CD4-positive, alpha-beta T cell treated with Interleukin-6 at 100 ng/mL for 8 hours (primary cell): ENCODE data around the gene KPNB1.
A peak's percentile ranks its signal among the peaks of the same experiment; 100 is the strongest.
"Not testable (repeated sequence)": the region's sequence is repeated elsewhere in the genome, so short reads cannot be mapped to it uniquely, and the experiment has no call there.

Experiments used
- DNase-seq: peaks from one replicate; pipeline ENCODE4 v3.0.0-alpha.2; 2020; ENCODE audit warnings: mixed read lengths, low spot score

Gene KPNB1

GRCh38 chr17:47676510-47677165 is 26.9 kb downstream of the KPNB1 start:
- no peak for DNase-seq

GRCh38 chr17:47678196-47678595 is 28.5 kb downstream of the KPNB1 start:
- no peak for DNase-seq

- DNase-seq: no peak
Measured at GRCh38 chr17:47682138-47682537, 32.4 kb downstream of the KPNB1 start.

GRCh38 chr17:47682727-47683126 is 33.0 kb downstream of the KPNB1 start:
- DNase-seq: not testable (repeated sequence)

GRCh38 chr17:47684025-47684424 is 34.3 kb downstream of the KPNB1 start:
- DNase-seq: no peak

- DNase-seq: no peak
Measured at GRCh38 chr17:47684535-47685193, 34.9 kb downstream of the KPNB1 start.

GRCh38 chr17:47685556-47686275 is 36.0 kb downstream of the KPNB1 start:
- no peak for DNase-seq

- DNase-seq: no peak
Measured at GRCh38 chr17:47686276-47686635, 36.5 kb downstream of the KPNB1 start.

- no peak for DNase-seq
Measured at GRCh38 chr17:47686664-47687327, 37.1 kb downstream of the KPNB1 start.

- no peak for DNase-seq
Measured at GRCh38 chr17:47687328-47687690, 37.6 kb downstream of the KPNB1 start.

- no peak for DNase-seq
Measured at GRCh38 chr17:47687748-47688147, 38.0 kb downstream of the KPNB1 start.

GRCh38 chr17:47690121-47690520 is 40.4 kb downstream of the KPNB1 start:
- no peak for DNase-seq

- no peak for DNase-seq
Measured at GRCh38 chr17:47692137-47692894, 42.6 kb downstream of the KPNB1 start.

GRCh38 chr17:47692895-47693730 is 43.4 kb downstream of the KPNB1 start:
- no peak for DNase-seq

- peak; percentile 55 for DNase-seq
Measured at GRCh38 chr17:47693731-47694580, 44.2 kb downstream of the KPNB1 start, which contains the start of gene TBKBP1. TSS of gene TBKBP1 (plus strand) at chr17:47694161. CDS start at chr17:47696113, 1,952 bp downstream.

- DNase-seq: no peak
Measured at GRCh38 chr17:47694581-47695428, 45.1 kb downstream of the KPNB1 start.

GRCh38 chr17:47695429-47696376 is 46.0 kb downstream of the KPNB1 start:
- no peak for DNase-seq
